ENCODE results near the gene BTNL9. TPM values are rescaled to one million over a fixed set of nuclear protein-coding genes. Genes with fewer than 3 reads are reported as not detected.

BTNL9 gene
- total RNA-seq, 6 donors from 2014 or later: 71.8 to 634 (median 147) TPM

- no peak for ATAC-seq (ENCODE audit: low FRiP score in 2 of 2)
- no peak overlapping the region for H3K27ac ChIP-seq
- 59 to 60% methylated on average over 17 to 18 of the region's 18 CpGs for WGBS, 2 donors
- H3K4me1 ChIP-seq: no peaks in the 10 kb centered on the region
- TF ChIP-seq EP300 (IDR thresholded peaks at IDR 0.05) (no peak), POLR2A (IDR thresholded peaks at IDR 0.05) (no peak), CTCF (IDR thresholded peaks at IDR 0.05) (no peak), POLR2AphosphoS5 (IDR thresholded peaks at IDR 0.05) (no peak)
- no peaks in the 10 kb centered on the region for H3K9me3 ChIP-seq
- no peaks in the 10 kb centered on the region for H3K27me3 ChIP-seq
- no peak overlapping the region for H3K4me3 ChIP-seq
- H3K36me3 ChIP-seq: no peaks in the 10 kb centered on the region
- DNase-seq: peak in 1 of 2 donors; percentile 27
Observed at GRCh38 chr5:181084621-181085195, 44.6 kb downstream of the BTNL9 start.

GRCh38 chr5:181086026-181086883, 46.2 kb downstream of the BTNL9 start:
- 71 to 73% methylated on average over 16 to 17 of the region's 17 CpGs for WGBS, 2 donors

GRCh38 chr5:181086884-181087205, 46.8 kb downstream of the BTNL9 start:
- H3K36me3 ChIP-seq: no peaks in the 10 kb centered on the region
- no peak overlapping the region for H3K4me3 ChIP-seq
- H3K27me3 ChIP-seq: no peaks in the 10 kb centered on the region
- DNase-seq (no peak), ATAC-seq (ENCODE audit: low FRiP score in 2 of 2) (no peak)
- no peaks in the 10 kb centered on the region for H3K9me3 ChIP-seq
- WGBS, 2 donors: 66 to 84% methylated on average over 7 of the region's 7 CpGs
- no peaks in the 10 kb centered on the region for H3K4me1 ChIP-seq
- TF ChIP-seq POLR2AphosphoS5 (IDR thresholded peaks at IDR 0.05): no peak
- no peak overlapping the region for H3K27ac ChIP-seq

More at GRCh38 chr5:181086026-181086883, 46.2 kb downstream of the BTNL9 start:
- TF ChIP-seq EP300 (IDR thresholded peaks at IDR 0.05) (no peak), CTCF (IDR thresholded peaks at IDR 0.05) (no peak), POLR2A (IDR thresholded peaks at IDR 0.05) (no peak), POLR2AphosphoS5 (IDR thresholded peaks at IDR 0.05) (no peak)
- Histone ChIP-seq H3K36me3 (no peaks in the 10 kb centered on the region), H3K27me3 (no peaks in the 10 kb centered on the region), H3K4me3 (no peak overlapping the region), H3K27ac (no peak overlapping the region), H3K9me3 (no peaks in the 10 kb centered on the region), H3K4me1 (no peaks in the 10 kb centered on the region)
- DNase-seq: peak in 1 of 2 donors; percentile 45
- ATAC-seq (ENCODE audit: low FRiP score in 2 of 2): no peak

DNA sequence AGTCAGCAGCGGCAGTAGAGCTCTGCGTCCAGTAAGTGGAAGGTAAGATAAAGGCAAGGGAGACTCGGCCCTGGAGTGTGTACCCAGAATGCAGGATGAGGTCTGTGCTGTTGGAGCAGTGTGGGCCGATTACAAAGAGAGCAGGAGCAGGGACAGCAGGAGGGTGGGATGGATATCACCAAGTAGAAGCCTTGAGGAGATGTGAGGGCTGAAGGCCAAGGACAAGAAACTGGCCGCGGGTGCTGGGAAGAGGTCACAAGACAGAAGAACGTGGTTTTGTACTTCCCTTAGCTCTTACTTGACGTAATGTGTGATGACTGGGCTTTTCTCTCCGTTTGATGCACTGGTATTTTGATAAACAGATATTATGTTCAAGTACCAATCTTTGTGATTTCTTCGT, 47.2 kb downstream of the BTNL9 start:
- no peak overlapping the region for H3K4me3 ChIP-seq
- no peaks in the 10 kb centered on the region for H3K9me3 ChIP-seq
- TF ChIP-seq POLR2AphosphoS5 (IDR thresholded peaks at IDR 0.05): no peak
- no peak for TF ChIP-seq CTCF (IDR thresholded peaks at IDR 0.05)
- no peak for TF ChIP-seq POLR2A (IDR thresholded peaks at IDR 0.05)
- no peak for TF ChIP-seq EP300 (IDR thresholded peaks at IDR 0.05)
- ATAC-seq (ENCODE audit: low FRiP score in 2 of 2): peak in 1 of 2 donors; percentile 14
- WGBS, 2 donors: 76 to 82% methylated on average over 10 of the region's 10 CpGs
- no peaks in the 10 kb centered on the region for H3K27me3 ChIP-seq
- H3K4me1 ChIP-seq: no peaks in the 10 kb centered on the region
- no peaks in the 10 kb centered on the region for H3K36me3 ChIP-seq
- no peak for DNase-seq
- H3K27ac ChIP-seq: no peak overlapping the region

- ATAC-seq (ENCODE audit: low FRiP score in 2 of 2): no peak
- TF ChIP-seq CTCF (IDR thresholded peaks at IDR 0.05): peak in 1 of 6 experiments; percentile 24
- TF ChIP-seq EP300 (IDR thresholded peaks at IDR 0.05): no peak
- H3K27me3 ChIP-seq: no peaks in the 10 kb centered on the region
- H3K36me3 ChIP-seq: no peaks in the 10 kb centered on the region
- WGBS, 2 donors: 61 to 71% methylated on average over 10 of the region's 10 CpGs
- DNase-seq: no peak
- no peaks in the 10 kb centered on the region for H3K9me3 ChIP-seq
- H3K27ac ChIP-seq: no peak overlapping the region
- no peaks in the 10 kb centered on the region for H3K4me1 ChIP-seq
- H3K4me3 ChIP-seq: no peak overlapping the region
Observed at GRCh38 chr5:181088289-181088688, 48.2 kb downstream of the BTNL9 start.

Data from upper lobe of left lung (tissue), 6 donors.